SK-N-SH (cell line): ENCODE results near the gene HTR1D. TPM values are rescaled to one million over a fixed set of nuclear protein-coding genes. Genes with fewer than 3 reads are reported as not detected.

Experiments
- CTCF ChIA-PET: fragments of 300-600, 350-600 bp; formaldehyde crosslinking; extraction: SDS; loops from one replicate; lab custom pipeline; 2021; lab: Yijun Ruan, JAX
- POLR2A ChIA-PET: fragments of 350-600 bp; sonication (Branson Sonifier 250); formaldehyde crosslinking; extraction: SDS; loops from one replicate; lab custom pipeline; 2020; ENCODE audit warnings: antibody characterized with exemption, inconsistent platforms; lab: Yijun Ruan, JAX
- DNase-seq: peaks from one replicate; pipeline ENCODE4 v3.0.0; 2012
- H2AFZ ChIP-seq: fragments of 200-600 bp; sonication (generic); 2 replicates; pipeline ENCODE4 v1.8.1; 2016; ENCODE audit warnings: antibody characterized with exemption, mild to moderate bottlenecking, low read depth
- H3F3A ChIP-seq: fragments of 200-600 bp; sonication (generic); replicated peaks from 2 replicates; pipeline ENCODE3; 2016; ENCODE audit warnings: antibody characterized with exemption, mild to moderate bottlenecking; ENCODE audit not compliant: insufficient read depth
- H3K27ac ChIP-seq, 2 experiments: fragments of 200-500 bp in 1 of 2; fragments of 200-600 bp in 1 of 2; sonication (Bioruptor generic) in 1 of 2; sonication (generic), shearing (Covaris generic) in 1 of 2; 2 replicates each; pipeline versions ENCODE4 v1.5.1 to v1.6.1; 2014 to 2016; ENCODE audit warnings: low read depth in 2 of 2, inconsistent platforms in 1 of 2, low read length in 1 of 2, mild to moderate bottlenecking in 1 of 2, mixed read lengths in 1 of 2
- H3K27me3 ChIP-seq: fragments of 200-600 bp; sonication (generic), shearing (Covaris generic); 2 replicates; pipeline ENCODE4 v1.6.1; 2016; ENCODE audit warnings: mixed run types; ENCODE audit not compliant: insufficient read depth
- H3K36me3 ChIP-seq, 2 experiments: fragments of 200-500 bp in 1 of 2; fragments of 200-600 bp in 1 of 2; sonication (Bioruptor generic) in 1 of 2; sonication (generic) in 1 of 2; replicated peaks in 1 of 2; 2 replicates each; pipeline versions ENCODE3 to v1.5.1; 2014 to 2016; ENCODE audit warnings: low read length in 1 of 2, mild to moderate bottlenecking in 1 of 2; ENCODE audit not compliant: insufficient read depth in 2 of 2, control insufficient read depth in 1 of 2
- H3K4me1 ChIP-seq, 2 experiments: fragments of 200-500 bp in 1 of 2; fragments of 200-600 bp in 1 of 2; sonication (Bioruptor generic) in 1 of 2; sonication (generic), shearing (Covaris generic) in 1 of 2; 2 replicates each; pipeline versions ENCODE4 v1.5.1 to v1.6.1; 2014 to 2016; ENCODE audit warnings: low read depth in 1 of 2, low read length in 1 of 2, mixed run types in 1 of 2; ENCODE audit not compliant: insufficient read depth in 2 of 2, control insufficient read depth in 1 of 2
- H3K4me2 ChIP-seq: fragments of 200-600 bp; sonication (generic), shearing (Covaris generic); 2 replicates; pipeline ENCODE4 v1.6.1; 2017; ENCODE audit warnings: mixed run types
- H3K4me3 ChIP-seq, 2 experiments: fragments of 200-500 bp in 1 of 2; fragments of 200-600 bp in 1 of 2; sonication (Bioruptor generic) in 1 of 2; sonication (generic), shearing (Covaris generic) in 1 of 2; 2 replicates each; pipeline versions ENCODE4 v1.5.1 to v1.8.1; 2014 to 2016; ENCODE audit warnings: low read depth in 2 of 2, inconsistent platforms in 1 of 2, low read length in 1 of 2, mild to moderate bottlenecking in 1 of 2, mixed read lengths in 1 of 2, moderate library complexity in 1 of 2
- H3K79me2 ChIP-seq: fragments of 200-600 bp; sonication (generic); 2 replicates; pipeline ENCODE4 v1.8.1; 2017; ENCODE audit warnings: mild to moderate bottlenecking; ENCODE audit not compliant: insufficient read depth
- H3K9ac ChIP-seq: fragments of 200-600 bp; sonication (generic); 2 replicates; pipeline ENCODE4 v1.6.1; 2017; ENCODE audit warnings: mixed run types
- H3K9me2 ChIP-seq: fragments of 200-600 bp; sonication (generic); 2 replicates; pipeline ENCODE4 v1.6.1; 2017; ENCODE audit warnings: mixed run types
- H3K9me3 ChIP-seq: fragments of 200-600 bp; sonication (generic); 2 replicates; pipeline ENCODE4 v1.6.1; 2017; ENCODE audit warnings: mixed run types, mild to moderate bottlenecking, moderate library complexity
- H4K20me1 ChIP-seq: fragments of 200-600 bp; sonication (generic); 2 replicates; pipeline ENCODE4 v1.6.1; 2017; ENCODE audit warnings: mild to moderate bottlenecking, mixed run types; ENCODE audit not compliant: insufficient read depth
- CHD2 ChIP-seq: fragments of 150-350 bp; IDR thresholded peaks from 2 replicates; pipeline ENCODE4 v1.6.1; 2018; ENCODE audit warnings: low read length; ENCODE audit not compliant: partially characterized antibody
- CTCF ChIP-seq: fragments of 200-600 bp; sonication (generic); IDR thresholded peaks from 2 replicates; pipeline ENCODE4 v1.6.1; 2017; ENCODE audit warnings: antibody characterized with exemption, mild to moderate bottlenecking, moderate library complexity
- ELF1 ChIP-seq: IDR thresholded peaks from 2 replicates; pipeline ENCODE4 v1.4.0; 2012
- EP300 ChIP-seq, 2 experiments: IDR thresholded peaks; 2 replicates each; pipeline versions ENCODE4 v1.4.0 to v1.6.1; 2012; ENCODE audit warnings: borderline replicate concordance in 1 of 2, low read depth in 1 of 2, low read length in 1 of 2
- FOXJ3 ChIP-seq: sonication (generic); formaldehyde crosslinking; IDR thresholded peaks from 2 replicates; pipeline ENCODE4 v1.5.1; 2020; ENCODE audit warnings: mild to moderate bottlenecking, missing genetic modification reagents
- GABPA ChIP-seq: IDR thresholded peaks from 2 replicates; pipeline ENCODE4 v1.4.0; 2012; ENCODE audit warnings: low read depth, mild to moderate bottlenecking
- IRF3 ChIP-seq: fragments of 150-350 bp; IDR thresholded peaks from 2 replicates; pipeline ENCODE4 v1.6.1; 2016; ENCODE audit warnings: mild to moderate bottlenecking, low read depth, low read length
- JUND ChIP-seq: IDR thresholded peaks from 2 replicates; pipeline ENCODE4 v1.4.0; 2012
- MEF2A ChIP-seq: IDR thresholded peaks from 2 replicates; pipeline ENCODE4 v1.4.0; 2012; ENCODE audit warnings: low read depth, borderline replicate concordance
- MXI1 ChIP-seq: IDR thresholded peaks from 2 replicates; pipeline ENCODE4 v1.6.1; 2012; ENCODE audit warnings: mild to moderate bottlenecking, low read depth, low read length, improper control_type of control experiment
- NFIC ChIP-seq: IDR thresholded peaks from 2 replicates; pipeline ENCODE4 v1.4.0; 2012; ENCODE audit warnings: borderline replicate concordance
- NRF1 ChIP-seq: IDR thresholded peaks from 2 replicates; pipeline ENCODE4 v1.6.1; 2012; ENCODE audit warnings: low read depth, mild to moderate bottlenecking, low read length
- POLR2AphosphoS5 ChIP-seq: IDR thresholded peaks from 2 replicates; pipeline ENCODE4 v1.6.1; 2012; ENCODE audit warnings: low read depth, low read length
- REST ChIP-seq: IDR thresholded peaks from 2 replicates; pipeline ENCODE4 v1.6.1; 2012; ENCODE audit warnings: mild to moderate bottlenecking, low read depth, low read length, moderate library complexity
- RFX5 ChIP-seq: IDR thresholded peaks from 2 replicates; pipeline ENCODE4 v1.6.1; 2012; ENCODE audit warnings: mild to moderate bottlenecking, improper control_type of control experiment, low read length
- SIN3A ChIP-seq: IDR thresholded peaks from 2 replicates; pipeline ENCODE4 v1.6.1; 2012; ENCODE audit warnings: low read depth, mild to moderate bottlenecking, low read length, moderate library complexity, borderline replicate concordance
- SMC3 ChIP-seq: IDR thresholded peaks from 2 replicates; pipeline ENCODE4 v1.6.1; 2012; ENCODE audit warnings: low read depth, low read length, improper control_type of control experiment
- TCF12 ChIP-seq: IDR thresholded peaks from 2 replicates; pipeline ENCODE4 v1.4.0; 2012
- WGBS: methylation state at CpG from one replicate; pipeline ENCODE4 v1.1.6; 2017; ENCODE audit warnings: low lambda C conversion rate; 5-methylcytosine and 5-hydroxymethylcytosine counted together
- polyA plus RNA-seq, 3 experiments: library from polyadenylated mRNA; depleted of rRNA; stranded (reverse); fragments of >200 nt; gene quantifications; 2 replicates each; pipeline ENCODE4 v1.2.3, GENCODE V29; 2012

Gene HTR1D
- polyA plus RNA-seq, 1 of the 3 experiments (the other 2 are of a cell fraction), result 0.39 TPM

- 95% methylated on average over 5 of the region's 6 CpGs for whole genome bisulfite sequencing
- TF ChIP-seq IRF3 (no peak), SIN3A (no peak), POLR2AphosphoS5 (no peak), SMC3 (no peak), MEF2A (no peak), RFX5 (no peak), GABPA (no peak), MXI1 (no peak), NFIC (no peak), TCF12 (no peak), CTCF (no peak), FOXJ3 (CRISPR knock-in tag) (no peak), JUND (no peak), ELF1 (no peak), CHD2 (no peak), REST (no peak), EP300 (IDR thresholded peaks at IDR 0.05; ENCODE audit: borderline replicate concordance in 1 of 2, low read depth in 1 of 2, low read length in 1 of 2) (no peak), NRF1 (no peak)
- TF ChIP-seq, all 33 proteins: peak for 0
- Histone ChIP-seq H3K9me3 (no peaks in the 10 kb centered on the region), H3K4me3 (peak overlapping the region in 1 of 2 experiments; percentile 66; a peak in 1 of 4 replicates), H3F3A (peaks cover 14% of the 10 kb centered on the region), H2AFZ (peak overlapping the region; percentile 98; the same call in 1 of the 2 replicates), H3K4me1 (peaks cover 0 to 2% of the 10 kb centered on the region in 2 experiments; a peak in 1 of 4 replicates), H3K9me2 (no peaks in the 10 kb centered on the region), H3K36me3 (no peaks in the 10 kb centered on the region), H4K20me1 (no peaks in the 10 kb centered on the region), H3K27ac (peak overlapping the region in 1 of 2 experiments; percentile 81; a peak in 2 of 4 replicates), H3K79me2 (no peaks in the 10 kb centered on the region), H3K27me3 (no peaks in the 10 kb centered on the region), H3K9ac (peak overlapping the region; percentile 77; the same call in 1 of the 2 replicates), H3K4me2 (no peak overlapping the region; the same call in 1 of the 2 replicates)
- no peak for DNase-seq
- ChIA-PET POLR2A (interaction anchor here (0.9 to 1.6 kb wide), 2 partner anchors 9 to 11 kb away, joined by 3 read pairs; partner anchors contain the start of gene LUZP1), CTCF (interaction anchor here (0.8 to 3.7 kb wide), 10 partner anchors 10 to 268 kb away, joined by 3 to 32 read pairs (median 4); no protein-coding TSS in a partner anchor)
Observed at GRCh38 chr1:23178414-23178813, 38.9 kb downstream of the HTR1D start.
